GM23338 (cell line): ENCODE results near the gene ZFP36L1.

ENCODE experiments used
- CREB1 ChIP-seq: fragments of 250-450 bp; sonication (Bioruptor Pico); IDR thresholded peaks from 2 replicates; pipeline ENCODE4 v1.5.0; 2020; ENCODE audit warnings: low read depth, mild to moderate bottlenecking, moderate library complexity
- CTCF ChIP-seq, 2 experiments: fragments of 200-600 bp in 1 of 2; sonication (generic) in 1 of 2; conservative IDR thresholded peaks; 2 replicates each; pipeline versions ENCODE4 v1.5.1 to v1.6.1; 2016 to 2017; ENCODE audit warnings: antibody characterized with exemption in 2 of 2, low read depth in 2 of 2, mild to moderate bottlenecking in 2 of 2, moderate library complexity in 1 of 2
- ETS1 ChIP-seq: IDR thresholded peaks from 2 replicates; pipeline ENCODE4 v1.6.1; 2016; ENCODE audit warnings: antibody characterized with exemption
- EZH2 ChIP-seq: fragments of 200-600 bp; sonication (generic); IDR thresholded peaks from one replicate; pipeline ENCODE4 v1.8.0; 2017; ENCODE audit warnings: antibody characterized with exemption, mild to moderate bottlenecking, low read depth; ENCODE audit not compliant: unreplicated experiment
- EZH2phosphoT487 ChIP-seq: fragments of 200-600 bp; sonication (generic); IDR thresholded peaks from one replicate; pipeline ENCODE4 v1.8.1; 2018; ENCODE audit warnings: antibody characterized with exemption; ENCODE audit not compliant: unreplicated experiment
- JUNB ChIP-seq: IDR thresholded peaks from one replicate; pipeline ENCODE4 v1.6.1; 2016; ENCODE audit warnings: antibody characterized with exemption; ENCODE audit not compliant: unreplicated experiment
- POLR2AphosphoS5 ChIP-seq: IDR thresholded peaks from 2 replicates; pipeline ENCODE4 v1.6.1; 2016; ENCODE audit warnings: antibody characterized with exemption, low read depth
- REST ChIP-seq: IDR thresholded peaks from one replicate; pipeline ENCODE4 v1.6.1; 2018; ENCODE audit warnings: antibody characterized with exemption; ENCODE audit not compliant: unreplicated experiment
- STAT1 ChIP-seq: IDR thresholded peaks from one replicate; pipeline ENCODE4 v1.6.1; 2016; ENCODE audit warnings: antibody characterized with exemption; ENCODE audit not compliant: unreplicated experiment
- ZNF331 ChIP-seq: fragments of 250-450 bp; sonication (Bioruptor Pico); IDR thresholded peaks from 2 replicates; pipeline ENCODE4 v1.5.0; 2020; ENCODE audit warnings: low read depth, mild to moderate bottlenecking, moderate library complexity
- ZNF462 ChIP-seq: fragments of 250-450 bp; sonication (Bioruptor Pico); IDR thresholded peaks from 2 replicates; pipeline ENCODE4 v1.5.0; 2020; ENCODE audit warnings: mild to moderate bottlenecking, moderate library complexity

- no peak for TF ChIP-seq CTCF (conservative IDR thresholded peaks at IDR 0.05; ENCODE audit: low read depth in 2 of 2)
- TF ChIP-seq REST = no peak
- TF ChIP-seq EZH2phosphoT487 = no peak
- TF ChIP-seq EZH2 = no peak
- no peak for TF ChIP-seq POLR2AphosphoS5
- no peak for TF ChIP-seq CREB1 (CRISPR knock-in tag)
- no peak for TF ChIP-seq JUNB
- TF ChIP-seq ZNF331 (CRISPR knock-in tag) = no peak
- no peak for TF ChIP-seq ZNF462
- no peak for TF ChIP-seq STAT1
- no peak for TF ChIP-seq ETS1
Measured at GRCh38 chr14:68753690-68754089, 39.2 kb downstream of the ZFP36L1 start.
